ENCODE results near the gene POLR1E. TPM values are rescaled to one million over a fixed set of nuclear protein-coding genes. Genes with fewer than 3 reads are reported as not detected.

The POLR1E gene
- total and polyA plus RNA-seq, 10 of the 15 experiments (the other 5 are each of a cell fraction or from before 2014, with no cell fraction given): 13.7 to 71.3 (median 50.4) TPM

DNA sequence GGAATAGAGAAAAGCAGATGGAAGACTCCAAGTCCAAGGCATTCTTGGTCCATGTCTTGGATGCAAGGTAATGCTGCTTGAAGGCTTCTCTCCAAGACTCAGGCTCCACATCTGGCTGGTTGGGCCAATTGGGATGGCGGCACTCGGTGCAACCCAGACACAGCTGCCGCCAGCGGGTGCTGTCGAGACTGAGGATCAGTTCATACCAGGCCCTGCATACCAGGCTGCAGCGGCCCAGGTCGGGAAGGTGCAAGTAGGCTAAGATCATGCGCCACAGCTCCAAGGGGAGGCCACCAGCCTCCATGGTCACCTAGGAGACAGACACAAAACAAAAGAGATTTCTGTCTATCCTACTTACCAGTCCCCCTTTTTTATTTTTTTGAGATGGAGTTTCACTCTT lies 55.7 kb downstream of the POLR1E start:
- Histone ChIP-seq H3K79me2 (ENCODE audit: control insufficient read depth, insufficient read depth, low read length) (no peaks in the 10 kb centered on the region), H3K36me3 (ENCODE audit: control insufficient read depth in 2 of 2, insufficient read depth in 2 of 2, low read length in 1 of 2) (peaks cover under 1 to 5% of the 10 kb centered on the region in 2 experiments), H3K27ac (ENCODE audit: control insufficient read depth, insufficient read depth) (no peak overlapping the region), H3K4me3 (no peak overlapping the region), H3K9ac (ENCODE audit: control insufficient read depth, insufficient read depth, low read length) (no peak overlapping the region), H3K4me1 (ENCODE audit: control insufficient read depth, insufficient read depth, low read length) (no peaks in the 10 kb centered on the region), H3K9me3 (replicated peaks; ENCODE audit: control insufficient read depth, insufficient read depth, low read length) (no peaks in the 10 kb centered on the region), H3K27me3 (replicated peaks in 1 of 2; ENCODE audit: control insufficient read depth in 2 of 2, insufficient read depth in 2 of 2, low read length in 1 of 2) (no peaks in the 10 kb centered on the region), H3K4me2 (ENCODE audit: control insufficient read depth, insufficient read depth) (no peak overlapping the region), H2AFZ (ENCODE audit: control insufficient read depth, low read depth, low read length) (no peak overlapping the region), H4K20me1 (ENCODE audit: control insufficient read depth, insufficient read depth) (no peaks in the 10 kb centered on the region)
- SMC1A ChIA-PET (ENCODE audit: uncharacterized antibody, unreplicated experiment): interaction anchor here (1.0 kb wide), 1 partner anchor 47 kb away, joined by 3 read pairs; no protein-coding TSS in a partner anchor
- CTCF ChIA-PET: no interaction called here
- FAIRE-seq: no peak
- in situ Hi-C loops (cut with MboI): no loop called here
- WGBS (ENCODE audit: insufficient coverage, insufficient replicate concordance, low lambda C conversion rate, missing lambda C conversion rate): 99% methylated on average over 8 of the region's 8 CpGs
- no peak for ATAC-seq
- DNase-seq (ENCODE audit: low read depth, low spot score): no peak
- TF ChIP-seq PAX5 (IDR thresholded peaks at IDR 0.05; ENCODE audit: borderline replicate concordance, low read depth, low read length) (no peak), CREM (IDR thresholded peaks at IDR 0.05; ENCODE audit: low read depth) (no peak), KAT2A (conservative IDR thresholded peaks at IDR 0.05; ENCODE audit: control insufficient read depth, low read depth, low read length) (no peak), MXI1 (IDR thresholded peaks at IDR 0.05; ENCODE audit: low read depth, low read length) (no peak), HDAC6 (IDR thresholded peaks at IDR 0.05; ENCODE audit: unreplicated experiment) (no peak), SMC3 (IDR thresholded peaks at IDR 0.05; ENCODE audit: borderline replicate concordance, low read length) (no peak), SMARCA5 (IDR thresholded peaks at IDR 0.05) (no peak)
- TF ChIP-seq, protein P1, sequence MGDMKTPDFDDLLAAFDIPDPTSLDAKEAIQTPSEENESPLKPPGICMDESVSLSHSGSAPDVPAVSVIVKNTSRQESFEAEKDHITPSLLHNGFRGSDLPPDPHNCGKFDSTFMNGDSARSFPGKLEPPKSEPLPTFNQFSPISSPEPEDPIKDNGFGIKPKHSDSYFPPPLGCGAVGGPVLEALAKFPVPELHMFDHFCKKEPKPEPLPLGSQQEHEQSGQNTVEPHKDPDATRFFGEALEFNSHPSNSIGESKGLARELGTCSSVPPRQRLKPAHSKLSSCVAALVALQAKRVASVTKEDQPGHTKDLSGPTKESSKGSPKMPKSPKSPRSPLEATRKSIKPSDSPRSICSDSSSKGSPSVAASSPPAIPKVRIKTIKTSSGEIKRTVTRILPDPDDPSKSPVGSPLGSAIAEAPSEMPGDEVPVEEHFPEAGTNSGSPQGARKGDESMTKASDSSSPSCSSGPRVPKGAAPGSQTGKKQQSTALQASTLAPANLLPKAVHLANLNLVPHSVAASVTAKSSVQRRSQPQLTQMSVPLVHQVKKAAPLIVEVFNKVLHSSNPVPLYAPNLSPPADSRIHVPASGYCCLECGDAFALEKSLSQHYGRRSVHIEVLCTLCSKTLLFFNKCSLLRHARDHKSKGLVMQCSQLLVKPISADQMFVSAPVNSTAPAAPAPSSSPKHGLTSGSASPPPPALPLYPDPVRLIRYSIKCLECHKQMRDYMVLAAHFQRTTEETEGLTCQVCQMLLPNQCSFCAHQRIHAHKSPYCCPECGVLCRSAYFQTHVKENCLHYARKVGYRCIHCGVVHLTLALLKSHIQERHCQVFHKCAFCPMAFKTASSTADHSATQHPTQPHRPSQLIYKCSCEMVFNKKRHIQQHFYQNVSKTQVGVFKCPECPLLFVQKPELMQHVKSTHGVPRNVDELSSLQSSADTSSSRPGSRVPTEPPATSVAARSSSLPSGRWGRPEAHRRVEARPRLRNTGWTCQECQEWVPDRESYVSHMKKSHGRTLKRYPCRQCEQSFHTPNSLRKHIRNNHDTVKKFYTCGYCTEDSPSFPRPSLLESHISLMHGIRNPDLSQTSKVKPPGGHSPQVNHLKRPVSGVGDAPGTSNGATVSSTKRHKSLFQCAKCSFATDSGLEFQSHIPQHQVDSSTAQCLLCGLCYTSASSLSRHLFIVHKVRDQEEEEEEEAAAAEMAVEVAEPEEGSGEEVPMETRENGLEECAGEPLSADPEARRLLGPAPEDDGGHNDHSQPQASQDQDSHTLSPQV (IDR thresholded peaks at IDR 0.05): no peak
- TF ChIP-seq, protein P2, sequence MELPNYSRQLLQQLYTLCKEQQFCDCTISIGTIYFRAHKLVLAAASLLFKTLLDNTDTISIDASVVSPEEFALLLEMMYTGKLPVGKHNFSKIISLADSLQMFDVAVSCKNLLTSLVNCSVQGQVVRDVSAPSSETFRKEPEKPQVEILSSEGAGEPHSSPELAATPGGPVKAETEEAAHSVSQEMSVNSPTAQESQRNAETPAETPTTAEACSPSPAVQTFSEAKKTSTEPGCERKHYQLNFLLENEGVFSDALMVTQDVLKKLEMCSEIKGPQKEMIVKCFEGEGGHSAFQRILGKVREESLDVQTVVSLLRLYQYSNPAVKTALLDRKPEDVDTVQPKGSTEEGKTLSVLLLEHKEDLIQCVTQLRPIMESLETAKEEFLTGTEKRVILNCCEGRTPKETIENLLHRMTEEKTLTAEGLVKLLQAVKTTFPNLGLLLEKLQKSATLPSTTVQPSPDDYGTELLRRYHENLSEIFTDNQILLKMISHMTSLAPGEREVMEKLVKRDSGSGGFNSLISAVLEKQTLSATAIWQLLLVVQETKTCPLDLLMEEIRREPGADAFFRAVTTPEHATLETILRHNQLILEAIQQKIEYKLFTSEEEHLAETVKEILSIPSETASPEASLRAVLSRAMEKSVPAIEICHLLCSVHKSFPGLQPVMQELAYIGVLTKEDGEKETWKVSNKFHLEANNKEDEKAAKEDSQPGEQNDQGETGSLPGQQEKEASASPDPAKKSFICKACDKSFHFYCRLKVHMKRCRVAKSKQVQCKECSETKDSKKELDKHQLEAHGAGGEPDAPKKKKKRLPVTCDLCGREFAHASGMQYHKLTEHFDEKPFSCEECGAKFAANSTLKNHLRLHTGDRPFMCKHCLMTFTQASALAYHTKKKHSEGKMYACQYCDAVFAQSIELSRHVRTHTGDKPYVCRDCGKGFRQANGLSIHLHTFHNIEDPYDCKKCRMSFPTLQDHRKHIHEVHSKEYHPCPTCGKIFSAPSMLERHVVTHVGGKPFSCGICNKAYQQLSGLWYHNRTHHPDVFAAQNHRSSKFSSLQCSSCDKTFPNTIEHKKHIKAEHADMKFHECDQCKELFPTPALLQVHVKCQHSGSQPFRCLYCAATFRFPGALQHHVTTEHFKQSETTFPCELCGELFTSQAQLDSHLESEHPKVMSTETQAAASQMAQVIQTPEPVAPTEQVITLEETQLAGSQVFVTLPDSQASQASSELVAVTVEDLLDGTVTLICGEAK (IDR thresholded peaks at IDR 0.05; ENCODE audit: borderline replicate concordance): no peak
- TF ChIP-seq, protein P3, sequence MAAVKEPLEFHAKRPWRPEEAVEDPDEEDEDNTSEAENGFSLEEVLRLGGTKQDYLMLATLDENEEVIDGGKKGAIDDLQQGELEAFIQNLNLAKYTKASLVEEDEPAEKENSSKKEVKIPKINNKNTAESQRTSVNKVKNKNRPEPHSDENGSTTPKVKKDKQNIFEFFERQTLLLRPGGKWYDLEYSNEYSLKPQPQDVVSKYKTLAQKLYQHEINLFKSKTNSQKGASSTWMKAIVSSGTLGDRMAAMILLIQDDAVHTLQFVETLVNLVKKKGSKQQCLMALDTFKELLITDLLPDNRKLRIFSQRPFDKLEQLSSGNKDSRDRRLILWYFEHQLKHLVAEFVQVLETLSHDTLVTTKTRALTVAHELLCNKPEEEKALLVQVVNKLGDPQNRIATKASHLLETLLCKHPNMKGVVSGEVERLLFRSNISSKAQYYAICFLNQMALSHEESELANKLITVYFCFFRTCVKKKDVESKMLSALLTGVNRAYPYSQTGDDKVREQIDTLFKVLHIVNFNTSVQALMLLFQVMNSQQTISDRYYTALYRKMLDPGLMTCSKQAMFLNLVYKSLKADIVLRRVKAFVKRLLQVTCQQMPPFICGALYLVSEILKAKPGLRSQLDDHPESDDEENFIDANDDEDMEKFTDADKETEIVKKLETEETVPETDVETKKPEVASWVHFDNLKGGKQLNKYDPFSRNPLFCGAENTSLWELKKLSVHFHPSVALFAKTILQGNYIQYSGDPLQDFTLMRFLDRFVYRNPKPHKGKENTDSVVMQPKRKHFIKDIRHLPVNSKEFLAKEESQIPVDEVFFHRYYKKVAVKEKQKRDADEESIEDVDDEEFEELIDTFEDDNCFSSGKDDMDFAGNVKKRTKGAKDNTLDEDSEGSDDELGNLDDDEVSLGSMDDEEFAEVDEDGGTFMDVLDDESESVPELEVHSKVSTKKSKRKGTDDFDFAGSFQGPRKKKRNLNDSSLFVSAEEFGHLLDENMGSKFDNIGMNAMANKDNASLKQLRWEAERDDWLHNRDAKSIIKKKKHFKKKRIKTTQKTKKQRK (IDR thresholded peaks at IDR 0.05; ENCODE audit: low read depth, low read length): no peak
- POLR2A ChIA-PET: no interaction called here
- intact Hi-C loops (cut with micrococcal nuclease; ENCODE audit: unreplicated experiment): no loop called here
- BruUV-seq (replicated peaks): no TSS peak
- RAD21 ChIA-PET (ENCODE audit: unreplicated experiment): no interaction called here

Measured in GM12878 (cell line).